ENCODE data around the gene CAPZB.

GRCh38 chr1:19468397-19468956, 16.9 kb downstream of the CAPZB start:
- TF ChIP-seq GATA2 (IDR thresholded peaks at IDR 0.05; ENCODE audit: low read depth, low read length) (no peak), GATA3 (IDR thresholded peaks at IDR 0.05; ENCODE audit: low read depth, low read length) (no peak)
